HG02571 (cell line): ENCODE measurements around the gene ANKRD6.
"Not testable (repeated sequence)": the region's sequence is repeated elsewhere in the genome, so short reads cannot be mapped to it uniquely, and the experiment has no call there.

ENCODE experiments used
- ATAC-seq: cut with Tn5 transposase; IDR thresholded peaks from one replicate; pipeline ENCODE4 v1.9.1; 2021; ENCODE audit warnings: mild to moderate bottlenecking, moderate library complexity; ENCODE audit not compliant: unreplicated experiment

ANKRD6 gene

GRCh38 chr6:89432875-89433251 lies at the start of gene ANKRD6:
TSS of gene ANKRD6 (plus strand) at chr6:89433152. CDS start at chr6:89566977, 133,825 bp downstream.
- peak; percentile 87 for ATAC-seq

GRCh38 chr6:89385156-89385667 lies 47.7 kb upstream of the ANKRD6 start:
- ATAC-seq = peak; percentile 47

GRCh38 chr6:89385846-89386245 lies 47.1 kb upstream of the ANKRD6 start:
- no peak for ATAC-seq

GRCh38 chr6:89386917-89387491 lies 45.9 kb upstream of the ANKRD6 start:
- peak; percentile 15 for ATAC-seq

GRCh38 chr6:89387516-89388201 lies 45.3 kb upstream of the ANKRD6 start:
- peak; percentile 77 for ATAC-seq

GRCh38 chr6:89388846-89389245 lies 44.1 kb upstream of the ANKRD6 start:
- ATAC-seq = no peak

- no peak for ATAC-seq
These were observed 40.1 kb upstream of the ANKRD6 start for GRCh38 chr6:89392823-89393222.

- no peak for ATAC-seq
These were observed 39.3 kb upstream of the ANKRD6 start for GRCh38 chr6:89393659-89394058.

- not testable (repeated sequence) for ATAC-seq
These were observed 35.1 kb upstream of the ANKRD6 start for GRCh38 chr6:89397884-89398283.

GRCh38 chr6:89398762-89399525 lies 34.0 kb upstream of the ANKRD6 start:
- ATAC-seq = no peak

GRCh38 chr6:89400050-89400449 lies 32.9 kb upstream of the ANKRD6 start:
- ATAC-seq = no peak

- no peak for ATAC-seq
These were observed 32.0 kb upstream of the ANKRD6 start for GRCh38 chr6:89400912-89401399.

- ATAC-seq = no peak
These were observed 30.2 kb upstream of the ANKRD6 start for GRCh38 chr6:89402776-89403175.

GRCh38 chr6:89404512-89404911 lies 28.4 kb upstream of the ANKRD6 start:
- ATAC-seq = no peak

- ATAC-seq = no peak
These were observed 26.8 kb upstream of the ANKRD6 start for GRCh38 chr6:89406141-89406540.

GRCh38 chr6:89409461-89410035 lies 23.4 kb upstream of the ANKRD6 start:
- no peak for ATAC-seq

- no peak for ATAC-seq
These were observed 22.7 kb upstream of the ANKRD6 start for GRCh38 chr6:89410231-89410761.

GRCh38 chr6:89410788-89411144 lies 22.2 kb upstream of the ANKRD6 start:
- no peak for ATAC-seq

GRCh38 chr6:89411145-89412070 lies 21.5 kb upstream of the ANKRD6 start:
- peak; percentile 43 for ATAC-seq
